Mesenchymal stem cell (in vitro differentiated cells and primary cell): ENCODE results near the gene ALOX12.

Experiments used
- DNase-seq: peaks from one replicate; pipeline ENCODE4 v3.0.0-alpha.2; 2013
- H2AFZ ChIP-seq: one replicate; pipeline ENCODE4 v1.6.1; 2013; ENCODE audit warnings: low read depth, mild to moderate bottlenecking, control low read depth, inconsistent platforms, low read length, moderate library complexity
- H2AK5ac ChIP-seq: 2 replicates; pipeline ENCODE4 v1.6.1; 2013; ENCODE audit warnings: low read length, moderate library complexity, mild to moderate bottlenecking, inconsistent platforms; ENCODE audit not compliant: severe bottlenecking
- H2BK120ac ChIP-seq: one replicate; pipeline ENCODE4 v1.6.1; 2013; ENCODE audit warnings: low read depth, mild to moderate bottlenecking, inconsistent platforms, low read length, moderate library complexity
- H2BK12ac ChIP-seq, 2 experiments: one replicate each; pipeline ENCODE4 v1.6.1; 2013; ENCODE audit warnings: inconsistent platforms in 2 of 2, low read length in 2 of 2, mild to moderate bottlenecking in 2 of 2, moderate library complexity in 2 of 2, control low read depth in 1 of 2
- H2BK15ac ChIP-seq: one replicate; pipeline ENCODE4 v1.6.1; 2013; ENCODE audit warnings: mild to moderate bottlenecking, low read depth, inconsistent platforms; ENCODE audit not compliant: poor library complexity, severe bottlenecking
- H2BK5ac ChIP-seq: 2 replicates; pipeline ENCODE4 v1.6.1; 2013; ENCODE audit warnings: low read depth, mild to moderate bottlenecking, low read length, control low read depth, inconsistent platforms; ENCODE audit not compliant: poor library complexity, severe bottlenecking
- H3K14ac ChIP-seq, 2 experiments: one replicate each; pipeline ENCODE4 v1.6.1; 2013; ENCODE audit warnings: inconsistent platforms in 2 of 2, low read length in 2 of 2, control low read depth in 1 of 2, mild to moderate bottlenecking in 1 of 2, moderate library complexity in 1 of 2
- H3K18ac ChIP-seq, 2 experiments: one replicate each; pipeline ENCODE4 v1.6.1; 2013; ENCODE audit warnings: inconsistent platforms in 2 of 2, low read length in 2 of 2, control low read depth in 1 of 2, low read depth in 1 of 2, mild to moderate bottlenecking in 1 of 2
- H3K23ac ChIP-seq, 2 experiments: one replicate each; pipeline ENCODE4 v1.6.1; 2013; ENCODE audit warnings: inconsistent platforms in 2 of 2, low read length in 2 of 2, mild to moderate bottlenecking in 2 of 2, moderate library complexity in 2 of 2, control low read depth in 1 of 2
- H3K27ac ChIP-seq: 2 replicates; pipeline ENCODE4 v1.5.1; 2013; ENCODE audit warnings: mild to moderate bottlenecking, moderate library complexity, low read length, control low read depth, inconsistent platforms; ENCODE audit not compliant: poor library complexity, severe bottlenecking
- H3K27me3 ChIP-seq, 2 experiments: 2 replicates each; pipeline versions ENCODE4 v1.6.1 to v1.7.0; 2013; ENCODE audit warnings: low read length in 2 of 2, mild to moderate bottlenecking in 2 of 2, moderate library complexity in 2 of 2, control low read depth in 1 of 2, inconsistent platforms in 1 of 2; ENCODE audit not compliant: control insufficient read depth in 1 of 2, insufficient read depth in 1 of 2
- H3K36me3 ChIP-seq, 2 experiments: 2 replicates each; pipeline versions ENCODE4 v1.6.1 to v1.7.0; 2013; ENCODE audit warnings: low read length in 2 of 2, control low read depth in 1 of 2, inconsistent platforms in 1 of 2, low read depth in 1 of 2, mild to moderate bottlenecking in 1 of 2; ENCODE audit not compliant: insufficient read depth in 2 of 2, control insufficient read depth in 1 of 2
- H3K4ac ChIP-seq, 2 experiments: one replicate each; pipeline ENCODE4 v1.6.1; 2013; ENCODE audit warnings: inconsistent platforms in 2 of 2, low read length in 2 of 2, mild to moderate bottlenecking in 2 of 2, moderate library complexity in 2 of 2, control low read depth in 1 of 2, low read depth in 1 of 2
- H3K4me1 ChIP-seq: 2 replicates; pipeline ENCODE4 v1.6.1; 2013; ENCODE audit warnings: low read depth, low read length, control low read depth; ENCODE audit not compliant: control insufficient read depth, insufficient read depth
- H3K4me2 ChIP-seq: 2 replicates; pipeline ENCODE4 v1.6.1; 2013; ENCODE audit warnings: low read length, mild to moderate bottlenecking, inconsistent platforms; ENCODE audit not compliant: poor library complexity, severe bottlenecking
- H3K4me3 ChIP-seq, 2 experiments: 2 replicates each; pipeline versions ENCODE4 v1.5.1 to v1.7.0; 2013; ENCODE audit warnings: low read length in 2 of 2, mild to moderate bottlenecking in 2 of 2, control low read depth in 1 of 2, low read depth in 1 of 2; ENCODE audit not compliant: insufficient read depth in 1 of 2
- H3K79me1 ChIP-seq: replicated peaks from 2 replicates; pipeline ENCODE4 v1.6.1; 2013; ENCODE audit warnings: mild to moderate bottlenecking, control low read depth, low read length, inconsistent platforms; ENCODE audit not compliant: poor library complexity, severe bottlenecking
- H3K9ac ChIP-seq: 2 replicates; pipeline ENCODE4 v1.7.0; 2013; ENCODE audit warnings: mild to moderate bottlenecking, low read length, moderate library complexity
- H3K9me3 ChIP-seq: 2 replicates; pipeline ENCODE4 v1.7.0; 2013; ENCODE audit warnings: mild to moderate bottlenecking, low read length; ENCODE audit not compliant: control insufficient read depth
- H4K8ac ChIP-seq: one replicate; pipeline ENCODE4 v1.6.1; 2013; ENCODE audit warnings: inconsistent platforms, mild to moderate bottlenecking, low read length, moderate library complexity
- H4K91ac ChIP-seq: one replicate; pipeline ENCODE4 v1.6.1; 2013; ENCODE audit warnings: mild to moderate bottlenecking, low read length, inconsistent platforms
- WGBS: methylation state at CpG from one replicate; pipeline ENCODE4 v1.1.7; 2013; ENCODE audit warnings: mixed read lengths; 5-methylcytosine and 5-hydroxymethylcytosine counted together

The ALOX12 gene

DNA sequence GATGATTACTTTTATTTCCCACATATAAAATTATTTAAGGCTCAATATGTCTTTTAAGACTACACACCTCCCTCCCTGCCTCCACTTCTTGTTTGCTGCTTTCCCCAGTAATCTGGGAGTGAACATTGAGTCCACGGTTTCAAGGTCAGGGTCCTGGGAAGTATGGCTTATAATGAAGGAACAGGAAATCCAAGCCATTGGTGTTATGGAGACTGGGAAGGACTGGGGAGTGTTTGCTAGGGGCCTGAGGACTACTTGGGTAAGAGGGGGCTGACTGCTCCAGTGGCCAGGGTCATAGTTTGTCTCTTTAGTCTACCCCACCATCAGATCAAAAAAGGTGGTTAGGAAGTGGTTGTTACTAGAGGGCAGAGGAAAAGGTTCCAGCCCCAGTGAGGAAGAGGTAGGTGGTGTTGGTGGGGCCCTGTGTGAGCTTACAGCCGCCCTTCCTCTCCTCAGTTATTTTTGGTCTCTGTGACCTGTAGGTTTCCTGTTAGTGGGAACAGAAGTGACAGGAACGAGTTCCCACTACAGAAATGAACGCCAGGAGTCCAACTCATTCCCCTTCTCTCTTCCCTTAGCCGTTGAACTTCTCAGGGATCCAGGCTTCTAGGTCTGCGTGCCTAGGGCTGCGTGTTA is 39.2 kb downstream of the ALOX12 start:
- 23% methylated on average over 6 of the region's 7 CpGs for WGBS
- H3K18ac ChIP-seq, result peak overlapping the region; percentile 76 to 86
- no peak overlapping the region for H2AFZ ChIP-seq
- H3K27me3 ChIP-seq, result no peaks in the 10 kb centered on the region
- peak overlapping the region in 1 of 2 experiments; percentile 35 for H3K23ac ChIP-seq
- peaks cover 16% of the 10 kb centered on the region for H3K4me1 ChIP-seq
- peaks cover 12% of the 10 kb centered on the region for H3K79me1 ChIP-seq
- H3K4me2 ChIP-seq, result peak overlapping the region; percentile 67
- DNase-seq, result no peak
- H3K9ac ChIP-seq, result peak overlapping the region; percentile 85
- H3K4ac ChIP-seq, result peak overlapping the region; percentile 88 to 97
- no peaks in the 10 kb centered on the region for H3K9me3 ChIP-seq
- peak overlapping the region; percentile 56 for H3K27ac ChIP-seq
- H2BK15ac ChIP-seq, result no peak overlapping the region
- H3K4me3 ChIP-seq, result peak overlapping the region; percentile 52 to 80
- peak overlapping the region; percentile 54 for H4K8ac ChIP-seq
- H3K36me3 ChIP-seq, result peaks cover 0 to 3% of the 10 kb centered on the region in 2 experiments
- H3K14ac ChIP-seq, result no peak overlapping the region
- peak overlapping the region; percentile 2 for H2BK120ac ChIP-seq
- peak overlapping the region; percentile 50 for H2AK5ac ChIP-seq
- peak overlapping the region; percentile 81 for H4K91ac ChIP-seq
- no peak overlapping the region for H2BK12ac ChIP-seq
- H2BK5ac ChIP-seq, result no peak overlapping the region

DNA sequence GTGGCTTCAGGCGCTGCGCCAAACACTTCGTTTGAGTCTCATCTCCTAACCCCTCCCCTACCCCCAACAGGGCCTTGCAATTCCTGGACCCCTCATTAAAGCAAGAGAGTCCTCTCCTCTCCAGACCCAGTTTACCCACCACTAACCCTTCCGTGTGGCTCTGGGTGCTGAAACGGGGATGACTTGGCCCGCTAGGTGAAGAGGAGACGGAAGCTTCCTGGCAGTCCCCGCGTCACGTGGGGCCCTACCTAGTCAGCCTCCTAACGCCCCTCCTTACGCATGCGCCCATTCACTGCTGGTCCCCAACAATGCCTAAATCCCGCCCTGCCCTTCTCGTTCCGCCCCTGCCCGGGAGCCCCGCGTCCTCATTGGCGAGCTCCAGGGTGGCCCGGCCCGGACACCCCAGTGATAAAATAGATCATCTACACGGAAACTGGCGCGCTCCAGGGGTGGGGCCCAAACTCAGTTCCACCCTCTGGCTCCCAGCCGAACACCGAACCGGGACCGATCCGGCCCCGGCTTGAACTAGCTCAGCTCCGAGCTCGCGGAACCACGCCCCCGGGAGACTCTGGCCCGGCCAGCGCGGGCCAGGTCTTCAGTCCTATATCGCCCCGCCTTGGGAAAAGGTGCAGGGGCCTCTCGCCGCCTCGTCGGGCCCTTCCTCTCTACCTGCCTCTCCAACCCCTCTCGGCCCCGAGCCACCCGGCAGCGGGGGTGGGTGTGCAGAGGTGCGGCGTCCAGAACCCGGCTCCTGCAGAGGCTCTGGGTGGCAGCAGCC is 39.9 kb downstream of the ALOX12 start, which contains the start of gene SLC16A13:
SLC16A13 (plus strand) TSS at position 425 of the 778 bp plus-strand sequence. CDS start 368 bp downstream, outside the sequence.
- Histone ChIP-seq H2AFZ (peak within 1 kb of the TSS; percentile 30), H3K36me3 (peaks cover 0 to 3% of the 10 kb centered on the region in 2 experiments), H2BK120ac (peak within 1 kb of the TSS; percentile 2), H3K4ac (peak within 1 kb of the TSS; percentile 88 to 97), H2BK5ac (no peak within 1 kb of the TSS), H3K27me3 (no peaks in the 10 kb centered on the region), H3K4me3 (peak within 1 kb of the TSS; percentile 67 to 80), H3K18ac (peak within 1 kb of the TSS; percentile 86 to 87), H3K23ac (peak within 1 kb of the TSS in 1 of 2 experiments; percentile 35), H3K27ac (peak within 1 kb of the TSS; percentile 56), H3K14ac (peak within 1 kb of the TSS in 1 of 2 experiments; percentile 69), H2BK15ac (no peak within 1 kb of the TSS), H3K79me1 (peaks cover 12% of the 10 kb centered on the region), H2AK5ac (peak within 1 kb of the TSS; percentile 50), H3K9me3 (no peaks in the 10 kb centered on the region), H3K4me1 (peaks cover 16% of the 10 kb centered on the region), H3K4me2 (peak within 1 kb of the TSS; percentile 85), H3K9ac (peak within 1 kb of the TSS; percentile 85), H2BK12ac (no peak within 1 kb of the TSS), H4K91ac (peak within 1 kb of the TSS; percentile 81), H4K8ac (peak within 1 kb of the TSS; percentile 54)
- under 1% methylated on average over 37 of the region's 52 CpGs for WGBS
- peak; percentile 96 for DNase-seq

DNA sequence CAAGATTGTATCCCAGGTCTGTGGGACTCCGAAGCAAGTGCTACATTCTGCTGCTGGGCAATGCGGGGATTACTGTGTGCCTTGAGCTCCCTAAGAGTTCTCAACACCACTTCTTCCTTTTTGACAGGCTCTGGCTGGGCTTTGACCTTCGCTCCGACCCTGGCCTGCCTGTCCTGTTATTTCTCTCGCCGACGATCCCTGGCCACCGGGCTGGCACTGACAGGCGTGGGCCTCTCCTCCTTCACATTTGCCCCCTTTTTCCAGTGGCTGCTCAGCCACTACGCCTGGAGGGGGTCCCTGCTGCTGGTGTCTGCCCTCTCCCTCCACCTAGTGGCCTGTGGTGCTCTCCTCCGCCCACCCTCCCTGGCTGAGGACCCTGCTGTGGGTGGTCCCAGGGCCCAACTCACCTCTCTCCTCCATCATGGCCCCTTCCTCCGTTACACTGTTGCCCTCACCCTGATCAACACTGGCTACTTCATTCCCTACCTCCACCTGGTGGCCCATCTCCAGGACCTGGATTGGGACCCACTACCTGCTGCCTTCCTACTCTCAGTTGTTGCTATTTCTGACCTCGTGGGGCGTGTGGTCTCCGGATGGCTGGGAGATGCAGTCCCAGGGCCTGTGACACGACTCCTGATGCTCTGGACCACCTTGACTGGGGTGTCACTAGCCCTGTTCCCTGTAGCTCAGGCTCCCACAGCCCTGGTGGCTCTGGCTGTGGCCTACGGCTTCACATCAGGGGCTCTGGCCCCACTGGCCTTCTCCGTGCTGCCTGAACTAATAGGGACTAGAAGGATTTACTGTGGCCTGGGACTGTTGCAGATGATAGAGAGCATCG is 42.4 kb downstream of the ALOX12 start:
- Histone ChIP-seq H3K27ac (no peak overlapping the region), H3K4me1 (peaks cover 32% of the 10 kb centered on the region), H3K9ac (no peak overlapping the region), H3K4ac (no peak overlapping the region), H3K18ac (no peak overlapping the region), H3K4me3 (peak overlapping the region in 1 of 2 experiments; percentile 6), H2AFZ (no peak overlapping the region), H3K14ac (no peak overlapping the region), H3K4me2 (no peak overlapping the region), H3K27me3 (peaks cover 17 to 20% of the 10 kb centered on the region in 2 experiments), H4K91ac (no peak overlapping the region), H3K79me1 (peaks cover 12% of the 10 kb centered on the region), H2BK5ac (no peak overlapping the region), H2AK5ac (no peak overlapping the region), H3K36me3 (peaks cover 0 to 3% of the 10 kb centered on the region in 2 experiments), H2BK12ac (no peak overlapping the region), H3K23ac (peak overlapping the region in 1 of 2 experiments; percentile 56), H2BK120ac (no peak overlapping the region), H3K9me3 (no peaks in the 10 kb centered on the region), H2BK15ac (no peak overlapping the region), H4K8ac (no peak overlapping the region)
- DNase-seq, result no peak
- 84% methylated on average over 19 of the region's 19 CpGs for WGBS
